HG03060 (cell line): ENCODE data around the gene KLK10.
"Not testable (repeated sequence)": the region's sequence is repeated elsewhere in the genome, so short reads cannot be mapped to it uniquely, and the experiment has no call there.

Source experiments
- ATAC-seq: cut with Tn5 transposase; IDR thresholded peaks from one replicate; pipeline ENCODE4 v1.9.1; 2021; ENCODE audit warnings: low read depth, moderate number of reproducible peaks; ENCODE audit not compliant: unreplicated experiment

The KLK10 gene

GRCh38 chr19:50972795-50973376, 46.6 kb downstream of the KLK10 start:
- ATAC-seq: no peak

- ATAC-seq: not testable (repeated sequence)
These were observed 49.7 kb downstream of the KLK10 start for GRCh38 chr19:50969810-50970209.

GRCh38 chr19:50969413-50969760, 50.1 kb downstream of the KLK10 start, which contains the start of gene KLK6:
Gene KLK6 (minus strand): TSS chr19:50969591. CDS start chr19:50968104, 1,487 bp downstream.
- ATAC-seq: no peak

GRCh38 chr19:50968716-50969412, 50.6 kb downstream of the KLK10 start:
- ATAC-seq: no peak

- ATAC-seq: no peak
These were observed 51.4 kb downstream of the KLK10 start for GRCh38 chr19:50967929-50968715.

GRCh38 chr19:50964266-50964665, 55.2 kb downstream of the KLK10 start:
- ATAC-seq: no peak

- ATAC-seq: no peak
These were observed 56.1 kb downstream of the KLK10 start for GRCh38 chr19:50963381-50963780.
